HG02885 (cell line): ENCODE data around the gene GZMB.
"Not testable (repeated sequence)": the region's sequence is repeated elsewhere in the genome, so short reads cannot be mapped to it uniquely, and the experiment has no call there.

Experiments
- ATAC-seq: cut with Tn5 transposase; IDR thresholded peaks from one replicate; pipeline ENCODE4 v1.9.1; 2021; ENCODE audit warnings: mild to moderate bottlenecking; ENCODE audit not compliant: unreplicated experiment, poor library complexity

GZMB gene

GRCh38 chr14:24634158-24634557, at the start of gene GZMB:
TSS of gene GZMB (minus strand) at chr14:24634190. CDS start at chr14:24634160, 30 bp downstream.
- ATAC-seq = no peak

- ATAC-seq = no peak
These were observed 47.1 kb upstream of the GZMB start for GRCh38 chr14:24681056-24681455.

- no peak for ATAC-seq
These were observed 46.5 kb upstream of the GZMB start for GRCh38 chr14:24680516-24680915.

- no peak for ATAC-seq
These were observed 45.4 kb upstream of the GZMB start for GRCh38 chr14:24679248-24679961.

GRCh38 chr14:24678801-24679247, 44.8 kb upstream of the GZMB start:
- peak; percentile 88 for ATAC-seq

GRCh38 chr14:24677956-24678355, 44.0 kb upstream of the GZMB start:
- ATAC-seq = no peak

- ATAC-seq = peak; percentile 54
These were observed 40.4 kb upstream of the GZMB start for GRCh38 chr14:24674204-24674970.

GRCh38 chr14:24673534-24674203, 39.7 kb upstream of the GZMB start:
- ATAC-seq = peak; percentile 69

GRCh38 chr14:24673059-24673458, 39.1 kb upstream of the GZMB start:
- peak; percentile 67 for ATAC-seq

- ATAC-seq = no peak
These were observed 36.6 kb upstream of the GZMB start for GRCh38 chr14:24670594-24670993.

GRCh38 chr14:24669651-24670050, 35.7 kb upstream of the GZMB start:
- no peak for ATAC-seq

GRCh38 chr14:24665440-24665991, 31.5 kb upstream of the GZMB start:
- ATAC-seq = peak; percentile 95

- no peak for ATAC-seq
These were observed 30.4 kb upstream of the GZMB start for GRCh38 chr14:24664366-24664765.

- ATAC-seq = no peak
These were observed 28.8 kb upstream of the GZMB start for GRCh38 chr14:24662753-24663152.

- ATAC-seq = peak; percentile 51
These were observed 26.1 kb upstream of the GZMB start for GRCh38 chr14:24659916-24660570.

- ATAC-seq = not testable (repeated sequence)
These were observed 14.4 kb upstream of the GZMB start for GRCh38 chr14:24648361-24648760.

- no peak for ATAC-seq
These were observed 5.9 kb upstream of the GZMB start for GRCh38 chr14:24639905-24640304.

GRCh38 chr14:24639270-24639669, 5.3 kb upstream of the GZMB start:
- no peak for ATAC-seq

GRCh38 chr14:24633353-24633752, 637 bp downstream of the GZMB start:
- no peak for ATAC-seq

GRCh38 chr14:24632761-24633160, 1.2 kb downstream of the GZMB start:
- ATAC-seq = no peak
